NOMO-1 (cell line): ENCODE results near the gene NDUFA1.
A peak's percentile ranks its signal among the peaks of the same experiment; 100 is the strongest.
"Not testable (repeated sequence)": the region's sequence is repeated elsewhere in the genome, so short reads cannot be mapped to it uniquely, and the experiment has no call there.

ENCODE experiments used
- DNase-seq, 2 experiments: peaks; one replicate each; lab custom pipeline; 2025; ENCODE audit not compliant: unreplicated experiment in 2 of 2; lab: John Stamatoyannopoulos, UW

The NDUFA1 gene

DNA sequence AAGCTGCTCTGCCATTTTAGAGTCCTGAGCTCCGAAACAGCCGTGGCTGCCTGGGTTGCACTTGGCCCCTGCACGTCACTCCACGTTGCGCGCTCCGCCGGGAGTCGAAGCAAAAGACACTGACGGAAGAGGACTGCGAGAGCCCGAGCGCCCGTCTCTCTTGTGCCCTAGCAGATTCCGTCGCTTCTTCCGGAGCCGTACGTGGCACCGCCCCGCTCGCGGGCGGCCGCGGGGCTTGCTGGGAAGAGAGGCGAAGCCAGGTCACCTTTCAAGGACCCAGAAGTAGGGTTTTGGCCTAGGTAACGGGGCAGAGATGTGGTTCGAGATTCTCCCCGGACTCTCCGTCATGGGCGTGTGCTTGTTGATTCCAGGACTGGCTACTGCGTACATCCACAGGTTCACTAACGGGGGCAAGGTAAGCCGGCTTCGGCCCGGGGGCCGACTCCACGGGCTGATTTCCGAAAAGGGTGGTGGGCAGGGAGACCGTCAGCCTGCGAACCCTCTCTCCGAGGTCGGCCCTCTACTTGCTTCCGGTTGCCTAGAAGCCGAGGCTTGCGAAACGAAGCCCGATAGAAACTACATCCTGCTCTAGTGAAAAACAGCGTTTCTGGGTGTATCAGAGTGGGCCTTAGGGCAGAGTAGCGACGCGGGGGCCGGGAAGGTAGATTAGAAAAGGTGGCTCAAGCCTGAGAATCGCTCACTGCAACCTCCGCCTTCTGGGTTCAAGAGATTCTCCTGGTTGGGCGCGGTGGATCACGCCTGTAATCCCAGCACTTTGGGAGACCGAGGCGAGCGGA is at the start of gene NDUFA1, which contains the start of gene RNF113A:
TSS of gene NDUFA1 (plus strand) at position 234 of the 797 bp plus-strand sequence. CDS start at position 314, 80 bp downstream.
TSS of gene RNF113A (minus strand) at position 135 of the 797 bp plus-strand sequence. CDS start at position 15, 120 bp downstream.
- peak; percentile 81 to 88 for DNase-seq

DNA sequence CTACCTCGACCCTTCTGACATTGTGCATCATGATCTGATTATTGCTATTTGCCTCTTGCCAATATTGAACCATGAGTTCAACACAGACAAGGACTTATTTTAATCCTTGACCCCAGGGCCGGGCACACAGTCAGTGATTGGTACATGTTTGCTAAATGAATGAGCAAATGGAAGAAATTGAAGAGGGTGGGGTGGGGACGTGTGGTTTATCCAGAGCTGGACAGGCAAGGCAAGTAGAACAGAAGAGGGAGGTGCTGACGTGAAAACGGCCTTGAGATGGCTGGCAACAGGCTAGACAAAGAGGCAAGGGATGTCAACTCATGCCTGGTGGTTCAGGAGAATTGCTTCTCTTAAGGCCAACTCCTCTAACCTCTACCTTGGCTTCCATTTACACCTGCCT is 47.4 kb upstream of the NDUFA1 start:
- not testable (repeated sequence) for DNase-seq

DNA sequence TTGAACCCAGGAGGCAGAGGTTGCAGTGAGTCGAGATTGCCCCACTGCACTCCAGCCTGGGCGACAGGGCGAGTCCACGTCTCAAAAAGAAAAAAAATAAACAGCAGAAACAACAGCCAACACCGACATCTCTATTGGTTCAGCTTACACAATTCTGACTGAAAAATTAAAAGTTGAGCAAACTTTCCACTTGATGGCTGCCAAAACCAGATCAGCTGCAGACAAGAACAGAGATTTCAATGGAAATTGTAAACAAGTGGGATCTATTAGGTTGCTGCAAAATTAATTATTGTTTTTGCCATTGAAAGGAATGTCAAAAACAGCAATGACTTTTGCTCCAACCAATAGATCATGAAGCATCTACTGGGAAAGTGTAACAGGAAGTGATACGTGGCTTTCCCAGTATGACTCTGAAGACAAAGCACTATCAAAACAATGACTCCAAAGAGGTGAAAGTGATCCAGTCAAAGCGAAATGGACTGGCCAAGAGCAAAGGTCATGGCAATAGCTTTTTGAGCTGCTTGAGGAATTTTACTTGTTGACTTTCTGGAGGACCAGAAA is 45.2 kb upstream of the NDUFA1 start:
- no peak for DNase-seq

DNA sequence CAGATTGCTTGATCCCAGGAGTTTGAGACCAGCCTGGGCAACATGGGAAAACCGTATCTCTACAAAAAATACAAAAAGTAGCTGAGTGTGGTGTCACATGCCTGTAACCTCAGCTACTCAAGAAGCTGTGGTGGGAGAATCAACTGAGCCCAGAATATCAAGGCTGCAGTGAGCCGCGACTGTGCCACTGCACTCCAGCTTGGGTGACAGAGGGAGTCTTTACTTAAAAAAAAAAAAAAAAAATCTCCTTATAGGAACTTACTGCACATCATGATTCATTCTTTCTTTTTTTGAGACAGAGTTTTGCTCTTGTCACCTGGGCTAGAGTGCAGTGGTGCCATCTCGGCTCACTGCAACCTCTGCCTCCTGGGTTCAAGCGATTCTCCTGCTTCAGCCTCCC is 43.2 kb upstream of the NDUFA1 start:
- DNase-seq = no peak

DNA sequence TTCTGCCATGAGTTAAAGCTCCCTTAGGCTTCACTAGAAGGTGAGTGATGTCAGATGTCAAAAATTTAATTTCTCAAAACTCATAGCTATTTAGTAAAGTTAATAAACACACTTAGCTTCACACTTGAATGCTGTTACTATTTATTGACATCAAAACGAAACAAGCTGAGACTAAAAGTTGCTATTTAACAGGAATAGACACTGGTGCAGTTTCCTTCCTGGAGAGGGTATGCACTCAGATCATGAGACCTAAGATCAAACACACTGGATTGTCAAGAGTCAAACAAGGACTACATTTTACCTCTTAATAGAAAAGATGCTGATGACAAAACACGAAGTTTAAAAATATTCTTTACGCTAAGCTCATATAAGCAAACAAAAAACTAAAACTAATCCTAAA is 37.7 kb upstream of the NDUFA1 start:
- no peak for DNase-seq

DNA sequence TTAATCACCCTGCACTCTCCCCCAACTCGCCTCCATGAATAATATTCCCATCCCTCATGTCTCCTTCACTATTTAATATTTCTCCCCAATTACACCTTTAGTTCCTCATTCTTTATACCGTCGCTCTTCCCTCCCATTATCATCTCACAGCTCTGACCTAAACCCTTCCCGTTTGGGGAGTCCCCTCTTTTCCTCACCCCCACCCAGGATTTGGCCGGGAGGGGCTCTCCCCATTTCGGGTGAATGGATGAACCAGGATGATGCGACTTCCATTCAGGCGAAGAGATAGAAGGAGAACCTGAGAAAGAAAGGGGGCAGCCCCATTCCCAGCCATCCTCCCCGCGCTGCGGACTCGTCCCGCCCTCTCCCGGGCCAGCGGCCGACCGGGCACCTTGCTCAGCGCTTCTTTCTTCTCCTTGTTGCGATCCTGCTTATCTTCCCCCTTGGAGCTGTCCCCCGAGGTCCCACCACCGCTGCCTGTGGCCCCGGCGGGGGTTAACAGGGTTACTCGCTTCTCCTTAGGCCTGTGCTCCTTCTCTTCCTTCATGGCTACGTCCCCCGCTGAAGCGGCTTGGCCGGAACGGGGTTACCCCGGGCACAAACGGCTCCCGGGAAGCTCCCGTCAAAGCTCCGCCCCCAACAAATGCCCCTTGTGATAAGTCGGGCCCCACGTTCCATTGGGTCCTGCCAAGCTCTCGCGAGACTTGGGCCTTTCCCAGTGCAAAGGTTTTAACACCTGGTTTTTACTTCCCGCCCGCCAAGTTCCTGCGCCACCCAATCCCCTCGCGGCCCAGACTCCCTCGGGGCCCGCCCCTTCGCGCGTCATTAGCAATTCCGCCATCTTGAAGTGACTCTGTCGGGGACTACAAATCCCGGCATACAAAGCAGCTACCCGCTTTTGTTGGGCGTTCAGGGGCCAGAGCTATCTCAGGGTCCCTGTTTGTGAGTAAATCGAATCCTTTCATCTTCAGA is 19.0 kb upstream of the NDUFA1 start, which contains the start of gene UPF3B:
TSS of gene UPF3B (minus strand) at position 582 of the 972 bp plus-strand sequence. CDS start at position 547, 35 bp downstream.
- peak; percentile 84 to 96 for DNase-seq

DNA sequence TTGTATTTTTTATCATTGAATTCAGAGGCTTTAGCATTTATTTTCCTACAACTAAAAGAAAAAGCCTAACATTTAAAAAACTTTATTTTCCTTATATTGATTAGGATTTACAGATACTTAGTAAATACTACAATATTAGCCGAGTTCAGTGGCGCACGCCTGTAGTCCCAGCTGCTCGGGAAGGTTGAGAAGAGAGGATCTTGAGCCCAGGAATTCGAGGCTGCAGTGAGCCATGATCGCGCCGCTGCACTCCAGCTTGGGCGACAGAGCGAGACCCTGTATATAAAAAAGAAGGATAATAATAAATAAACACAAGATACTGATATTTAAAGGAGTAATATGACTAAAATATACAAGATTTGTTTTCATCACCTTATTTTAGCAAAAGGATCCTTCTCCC is 18.2 kb upstream of the NDUFA1 start:
- no peak for DNase-seq

DNA sequence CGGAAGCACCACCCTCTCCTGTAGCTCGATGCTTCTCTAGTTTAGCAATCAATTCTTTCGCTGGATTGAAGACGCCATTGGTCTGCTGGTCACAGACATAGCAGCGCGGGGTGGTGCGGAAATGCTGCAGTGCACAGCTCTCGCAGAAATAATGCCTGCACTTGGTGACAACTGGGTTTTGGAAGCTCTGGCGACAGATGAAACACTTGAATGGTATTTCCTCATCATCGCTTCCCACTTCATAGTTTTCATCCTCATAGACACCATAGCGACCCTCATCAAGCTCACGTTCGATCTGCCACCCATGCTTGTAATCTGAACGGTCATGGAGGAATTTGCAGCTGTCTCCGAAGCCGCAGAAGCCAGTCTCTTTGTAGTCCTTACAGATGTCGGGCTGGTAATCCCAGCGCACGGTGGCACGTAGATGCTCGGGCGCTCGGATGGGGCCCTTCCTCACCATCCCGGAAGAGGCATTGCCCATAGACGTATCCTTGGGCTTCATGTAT is 953 bp upstream of the NDUFA1 start:
- DNase-seq = peak; percentile 5 to 47

DNA sequence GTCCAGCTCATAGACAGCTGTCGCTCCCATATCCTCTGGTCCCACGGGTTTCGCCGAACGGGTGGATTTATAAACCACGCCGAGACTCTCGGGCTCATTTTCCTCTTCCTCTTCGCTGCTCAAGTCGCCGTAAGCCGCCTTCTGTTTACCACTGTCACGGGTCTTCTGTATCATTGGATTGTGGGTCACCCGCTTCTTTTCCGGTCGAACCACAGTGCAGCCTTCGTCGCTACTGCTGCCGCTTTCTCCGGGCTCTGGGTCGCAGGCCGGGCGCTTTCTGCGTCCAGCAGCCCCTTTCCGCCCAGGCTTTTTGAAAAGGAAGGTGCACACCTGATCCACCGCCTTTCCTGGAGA is 410 bp upstream of the NDUFA1 start:
- no peak for DNase-seq

DNA sequence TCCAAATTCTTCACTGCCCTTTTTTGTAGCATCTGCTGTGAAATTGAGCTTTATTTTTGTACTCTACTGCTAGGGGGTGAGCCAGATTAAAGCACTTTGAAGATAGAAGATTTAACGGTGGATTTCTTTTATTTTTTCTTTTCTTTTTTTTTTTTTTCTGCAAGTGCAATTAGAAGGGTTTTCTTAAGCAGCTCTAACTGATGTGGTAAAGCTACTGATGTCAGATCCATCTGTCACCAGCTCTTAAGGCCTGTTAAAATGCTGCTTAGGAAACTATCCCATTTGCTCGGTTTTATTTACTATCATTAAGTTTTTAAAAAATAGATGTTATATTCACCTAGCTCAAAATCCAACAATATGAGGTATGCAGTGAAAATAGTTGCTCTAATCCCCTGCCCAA is 7.1 kb downstream of the NDUFA1 start:
- DNase-seq = no peak

DNA sequence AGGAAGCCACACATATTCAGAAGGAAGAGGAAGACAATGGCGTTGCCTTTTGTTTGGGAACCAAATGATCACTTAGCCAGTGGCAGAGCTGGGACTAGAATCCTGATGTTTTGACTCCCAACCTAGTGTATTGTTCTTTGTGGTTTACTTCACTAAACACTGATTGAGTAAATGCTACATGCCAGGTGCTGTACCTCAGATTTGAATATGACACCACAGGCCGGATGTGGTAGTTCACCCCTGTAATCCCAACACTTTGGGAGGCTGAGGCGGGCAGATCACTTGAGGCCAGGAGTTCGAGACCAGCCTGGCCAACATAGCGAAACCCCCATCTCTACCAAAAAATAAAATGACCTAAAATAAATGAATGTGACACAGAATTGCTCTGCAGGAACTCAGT is 8.4 kb downstream of the NDUFA1 start:
- DNase-seq = no peak

DNA sequence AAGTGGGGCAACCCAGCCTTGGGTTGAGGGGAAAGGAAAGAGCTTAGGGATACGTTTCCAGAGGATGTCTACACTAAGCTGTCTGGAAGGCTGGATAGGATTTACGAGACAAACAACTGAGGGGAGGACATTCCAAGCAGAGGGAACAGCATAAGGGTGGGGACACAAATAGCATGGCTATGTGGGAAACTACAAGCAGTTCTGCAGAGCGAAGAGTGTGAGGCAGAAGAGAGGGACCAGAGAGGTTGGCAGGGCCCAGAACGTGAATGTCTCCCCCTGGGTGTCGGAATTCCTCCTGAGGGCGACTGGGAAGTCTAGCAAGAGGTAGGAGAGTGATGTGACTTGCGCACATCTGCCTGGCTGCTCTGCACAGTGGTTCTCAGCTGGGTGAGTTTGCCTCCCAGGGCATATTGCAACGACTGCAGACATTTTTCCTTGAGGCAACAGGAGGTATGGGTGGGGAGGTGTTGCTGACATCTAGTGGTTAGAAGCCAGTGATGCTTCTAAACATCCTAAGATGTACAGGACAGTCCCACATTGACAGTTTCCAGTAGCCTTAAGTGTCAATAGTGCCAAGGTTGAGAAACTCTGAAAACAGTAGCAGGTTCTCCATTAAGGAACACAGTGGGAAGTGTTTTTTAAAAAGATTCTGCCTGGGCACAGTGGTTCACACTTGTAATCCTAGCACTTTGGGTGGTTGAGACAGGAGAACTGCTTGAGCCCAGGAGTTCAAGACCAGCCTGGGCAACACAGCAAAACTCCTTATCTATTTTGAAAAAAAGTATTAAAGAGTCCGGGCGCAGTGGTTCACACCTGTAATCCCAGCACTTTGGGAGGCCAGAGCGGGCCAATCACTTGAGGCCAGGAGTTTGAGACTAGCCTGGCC is 9.2 kb downstream of the NDUFA1 start:
- peak; percentile 26 to 44 for DNase-seq

DNA sequence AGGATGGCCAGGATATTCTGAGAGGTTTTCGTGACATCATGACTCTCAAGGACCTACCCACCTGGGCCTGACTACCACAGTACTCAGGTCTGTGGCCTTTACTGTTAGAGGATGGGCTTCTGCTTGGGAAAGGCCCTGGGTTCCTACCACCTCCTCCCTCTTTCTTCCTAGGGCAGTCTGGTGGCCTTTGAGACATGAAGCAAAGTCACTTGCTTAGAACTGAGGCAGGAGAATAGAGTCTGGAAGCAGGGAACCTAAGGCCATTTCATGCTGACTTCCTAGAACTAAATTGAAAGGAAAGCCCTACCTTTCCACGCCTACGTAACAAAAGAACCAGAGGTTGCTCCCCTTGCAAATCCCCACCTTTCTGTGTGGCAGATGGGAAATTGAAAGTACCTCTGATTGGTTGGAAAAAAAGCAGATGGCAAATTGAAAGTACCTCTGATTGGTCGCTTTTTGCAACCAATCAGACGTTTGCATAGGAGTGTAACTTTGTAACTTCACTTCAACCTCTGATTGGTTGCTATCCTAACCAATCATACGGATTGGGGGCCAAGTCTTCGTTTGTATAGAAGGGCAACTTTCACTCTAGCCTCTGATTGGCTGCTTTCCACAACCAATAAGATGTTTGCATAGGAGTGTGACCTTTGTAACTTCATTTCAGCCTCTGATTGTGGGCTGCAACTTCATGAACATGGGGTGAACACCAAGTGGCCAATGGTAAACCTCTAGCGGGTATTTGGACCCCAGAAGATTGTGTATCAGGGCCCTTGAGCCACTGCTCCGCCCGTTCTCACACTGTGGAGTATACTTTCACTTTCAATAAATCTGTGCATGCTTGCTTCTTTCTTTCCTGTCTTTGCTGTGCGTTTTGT is 14.2 kb downstream of the NDUFA1 start:
- DNase-seq = peak; percentile 8 to 45

DNA sequence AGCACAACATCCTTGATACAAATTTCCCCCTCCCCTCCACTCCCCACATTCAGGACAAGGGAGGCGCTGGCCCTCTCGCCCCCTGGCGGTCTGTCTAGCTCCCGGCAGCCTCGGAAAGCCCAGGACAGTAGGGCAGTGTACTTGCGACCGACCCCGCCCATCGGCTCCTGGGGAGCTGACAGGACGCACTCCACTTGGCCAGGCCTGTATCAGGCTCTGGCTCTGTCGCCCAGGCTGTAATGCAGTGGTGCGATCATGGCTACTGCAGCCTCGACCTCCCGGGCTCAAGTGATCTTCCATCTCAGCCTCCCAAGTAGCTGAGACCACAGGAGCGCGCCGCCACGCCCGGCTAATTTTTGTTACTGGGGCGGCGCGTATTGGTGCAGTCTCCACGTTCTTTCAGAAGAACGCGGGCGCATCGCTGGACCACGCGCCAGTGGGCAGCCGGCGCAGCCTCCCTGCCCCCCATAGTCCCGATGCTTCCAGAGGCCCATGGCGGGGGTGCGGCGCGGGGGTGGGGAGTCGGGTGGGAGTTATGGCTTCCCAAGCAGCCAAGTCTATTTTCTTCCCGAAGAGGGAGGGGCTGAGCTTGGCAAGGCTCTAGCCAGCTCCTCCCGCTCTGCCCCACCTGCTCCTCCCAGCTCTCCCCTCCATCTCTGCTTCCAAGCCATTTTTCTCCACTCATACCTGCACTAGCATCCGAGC is 16.2 kb downstream of the NDUFA1 start:
- DNase-seq = peak; percentile 35 to 63

DNA sequence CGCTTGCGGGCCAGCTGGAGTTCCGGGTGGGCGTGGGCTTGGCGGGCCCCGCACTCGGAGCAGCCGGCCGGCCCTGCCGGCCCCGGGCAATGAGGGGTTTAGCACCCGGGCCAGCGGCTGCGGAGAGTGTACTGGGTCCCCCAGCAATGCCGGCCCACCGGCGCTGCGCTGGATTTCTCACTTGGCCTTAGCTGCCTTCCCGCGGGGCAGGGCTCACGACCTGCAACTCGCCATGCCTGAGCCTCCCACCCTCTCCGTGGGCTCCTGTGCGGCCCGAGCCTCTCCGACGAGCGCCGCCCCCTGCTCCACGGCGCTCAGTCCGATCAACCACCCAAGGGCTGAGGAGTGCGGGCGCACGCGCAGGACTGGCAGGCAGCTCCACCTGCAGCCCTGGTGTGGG is 19.0 kb downstream of the NDUFA1 start:
- not testable (repeated sequence) for DNase-seq

DNA sequence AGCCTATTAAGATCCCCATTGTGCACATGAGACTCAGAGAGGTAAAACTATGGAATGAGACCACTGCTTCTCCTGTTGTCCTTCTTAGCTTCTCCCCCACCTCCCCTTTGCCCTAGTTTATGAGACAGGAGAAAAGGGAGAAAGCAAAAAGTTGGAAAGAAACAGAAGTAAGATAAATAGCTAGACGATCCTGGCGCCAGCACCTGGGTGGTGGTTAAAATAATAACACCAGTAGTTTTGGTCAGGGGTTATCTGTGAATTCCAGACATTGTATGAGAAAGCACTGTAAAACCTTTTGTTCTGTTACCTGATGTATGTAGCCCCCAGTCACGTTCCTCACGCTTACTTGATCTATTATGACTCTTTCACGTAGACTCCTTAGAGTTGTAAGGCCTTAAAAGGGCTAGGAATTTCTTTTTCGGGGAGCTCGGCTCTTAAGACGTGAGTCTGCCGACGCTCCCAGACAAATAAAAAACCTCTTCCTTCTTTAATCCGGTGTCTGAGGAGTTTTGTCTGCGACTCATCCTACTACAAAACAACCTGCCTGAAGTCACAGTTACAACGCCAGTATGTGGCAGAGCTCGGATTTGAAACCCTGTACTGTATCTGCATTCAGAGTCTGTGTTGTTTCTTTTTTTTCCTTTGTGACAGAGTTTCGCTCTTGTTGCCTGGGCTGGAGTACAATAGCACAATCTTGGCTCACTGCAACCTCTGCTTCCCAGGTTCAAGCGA is 20.5 kb downstream of the NDUFA1 start:
- not testable (repeated sequence) for DNase-seq

DNA sequence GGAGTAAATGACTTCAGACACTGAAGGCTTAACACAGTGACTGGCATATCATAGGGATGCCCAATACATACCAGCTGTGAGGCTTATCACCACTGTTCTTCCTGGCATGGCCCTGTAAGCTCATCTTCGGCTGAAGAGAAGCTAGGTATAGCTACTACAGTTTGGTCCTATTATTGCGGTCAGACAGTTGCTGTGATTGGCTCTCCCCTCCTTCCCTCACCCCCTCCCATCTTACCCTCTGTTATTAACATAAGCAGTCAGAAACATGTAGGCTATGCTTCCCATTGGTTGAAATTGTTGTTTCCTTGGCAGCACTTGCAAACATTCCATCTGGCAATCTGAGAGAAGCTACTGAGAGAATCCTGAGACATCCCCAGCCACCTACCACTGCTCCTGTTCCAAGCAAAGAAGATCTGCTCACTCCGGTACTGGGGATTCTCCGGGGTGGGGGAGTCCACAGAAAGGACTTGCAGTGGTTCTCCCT is 24.3 kb downstream of the NDUFA1 start, which contains the start of gene AKAP14:
TSS of gene AKAP14 (plus strand) at position 51 of the 484 bp plus-strand sequence. CDS start 7,331 bp downstream, outside the sequence.
- no peak for DNase-seq
